Natural killer cell (primary cell): Measurements from ENCODE around the gene ERP27. TPM values are rescaled to one million over a fixed set of nuclear protein-coding genes. Genes with fewer than 3 reads are reported as not detected.

ENCODE experiments used
- ATAC-seq, 3 donors: fragments of 150-1000 bp in 2 of 3; fragments of 200-7000 bp in 1 of 3; cut with Tn5 transposase; 1 replicate in 1 of 3; 2 replicates in 2 of 3; pipeline ENCODE4 v1.10.0; 2021; ENCODE audit warnings: mild to moderate bottlenecking in 2 of 3, moderate library complexity in 2 of 3
- DNase-seq, 2 donors: peaks; one replicate each; pipeline versions ENCODE4 v3.0.0 to v3.0.0-alpha.2; 2013 to 2021; ENCODE audit warnings: mixed read lengths in 1 of 2
- H3K27ac ChIP-seq: one replicate; pipeline ENCODE4 v1.5.1; 2013; ENCODE audit warnings: mild to moderate bottlenecking, low read length
- H3K27me3 ChIP-seq: one replicate; pipeline ENCODE4 v1.6.1; 2013; ENCODE audit warnings: low read length; ENCODE audit not compliant: control insufficient read depth, insufficient read depth
- H3K36me3 ChIP-seq: one replicate; pipeline ENCODE4 v1.6.1; 2013; ENCODE audit warnings: low read length; ENCODE audit not compliant: control insufficient read depth, insufficient read depth
- H3K4me1 ChIP-seq: one replicate; pipeline ENCODE4 v1.6.1; 2013; ENCODE audit warnings: low read length; ENCODE audit not compliant: control insufficient read depth, insufficient read depth
- H3K4me3 ChIP-seq: one replicate; pipeline ENCODE4 v1.5.1; 2013; ENCODE audit warnings: low read length
- H3K9me3 ChIP-seq: one replicate; pipeline ENCODE4 v1.6.1; 2013; ENCODE audit warnings: low read length; ENCODE audit not compliant: control insufficient read depth, insufficient read depth
- H3K27ac Mint-ChIP-seq, 2 donors: one replicate each; pipeline ENCODE4 v1.8.0; 2022; ENCODE audit warnings: mild to moderate bottlenecking in 2 of 2, mixed read lengths in 2 of 2, moderate library complexity in 1 of 2
- H3K27me3 Mint-ChIP-seq, 2 donors: one replicate each; pipeline ENCODE4 v1.8.0; 2022; ENCODE audit warnings: low read depth in 2 of 2, mixed read lengths in 2 of 2
- H3K36me3 Mint-ChIP-seq: one replicate; pipeline ENCODE4 v1.8.0; 2022; ENCODE audit warnings: mixed read lengths
- H3K4me1 Mint-ChIP-seq, 2 donors: one replicate each; pipeline ENCODE4 v1.8.0; 2022; ENCODE audit warnings: mixed read lengths in 2 of 2
- H3K4me3 Mint-ChIP-seq: one replicate; pipeline ENCODE4 v1.8.0; 2022; ENCODE audit warnings: mild to moderate bottlenecking, moderate library complexity, mixed read lengths
- H3K9me3 Mint-ChIP-seq, 2 donors: one replicate each; pipeline ENCODE4 v1.8.0; 2022; ENCODE audit warnings: mixed read lengths in 2 of 2
- CTCF ChIP-seq: fragments of 200-600 bp; IDR thresholded peaks from one replicate; pipeline ENCODE4 v1.8.0; 2022; ENCODE audit warnings: antibody characterized with exemption
- WGBS: methylation state at CpG from one replicate; pipeline ENCODE4 v1.1.7; 2013; ENCODE audit warnings: missing lambda C conversion rate; ENCODE audit not compliant: insufficient coverage; 5-methylcytosine and 5-hydroxymethylcytosine counted together
- intact Hi-C: fragments of 100-400 bp; cut with micrococcal nuclease; formaldehyde crosslinking; loops from one replicate; pipeline ENCODE4 v1.14.2; 2022
- total RNA-seq, 4 donors: library from RNA; stranded (reverse); fragments of 120-200 nt in 1 of 4; gene quantifications; one replicate each; pipeline versions ENCODE4 v1.2.3 to v1.2.4, GENCODE V29; 2013 to 2022

Gene ERP27
- total RNA-seq, 3 donors from 2014 or later (not counting 1 experiment from before 2014, with no cell fraction given), result 9.8 to 15.2 (median 12.3) TPM

- Histone ChIP-seq H3K27me3 (no peaks in the 10 kb centered on the region), H3K36me3 (no peaks in the 10 kb centered on the region), H3K4me1 (no peaks in the 10 kb centered on the region), H3K9me3 (no peaks in the 10 kb centered on the region), H3K4me3 (no peak overlapping the region), H3K27ac (no peak overlapping the region)
- 85% methylated on average over 7 of the region's 7 CpGs for WGBS
- Mint-ChIP-seq H3K9me3 (no peaks in the 10 kb centered on the region), H3K4me3 (no peak overlapping the region), H3K27me3 (peaks cover 14 to 24% of the 10 kb centered on the region in 2 donors), H3K36me3 (no peaks in the 10 kb centered on the region), H3K27ac (no peak overlapping the region), H3K4me1 (no peaks in the 10 kb centered on the region)
- DNase-seq (no peak), ATAC-seq (no peak)
- TF ChIP-seq CTCF, result no peak
- intact Hi-C loops, result no loop called here
Observed at GRCh38 chr12:14892726-14893505, 45.4 kb downstream of the ERP27 start.

GRCh38 chr12:14890701-14891100 is 47.6 kb downstream of the ERP27 start:
- Histone ChIP-seq H3K36me3 (no peaks in the 10 kb centered on the region), H3K27me3 (peaks cover 5% of the 10 kb centered on the region), H3K4me3 (no peak overlapping the region), H3K27ac (no peak overlapping the region), H3K4me1 (peaks cover 6% of the 10 kb centered on the region), H3K9me3 (no peaks in the 10 kb centered on the region)
- Mint-ChIP-seq H3K4me1 (peaks cover 9 to 10% of the 10 kb centered on the region in 2 donors), H3K36me3 (no peaks in the 10 kb centered on the region), H3K27me3 (peaks cover 27 to 46% of the 10 kb centered on the region in 2 donors), H3K4me3 (no peak overlapping the region), H3K9me3 (no peaks in the 10 kb centered on the region), H3K27ac (no peak overlapping the region)
- DNase-seq (no peak), ATAC-seq (no peak)
- intact Hi-C loops, result no loop called here
- no peak for TF ChIP-seq CTCF
- 96% methylated on average over 5 of the region's 5 CpGs for WGBS

GRCh38 chr12:14886271-14886670 is 52.1 kb downstream of the ERP27 start:
- Mint-ChIP-seq H3K36me3 (no peaks in the 10 kb centered on the region), H3K27ac (no peak overlapping the region), H3K4me1 (peaks cover 23 to 24% of the 10 kb centered on the region in 2 donors), H3K4me3 (no peak overlapping the region), H3K27me3 (peaks cover 36 to 67% of the 10 kb centered on the region in 2 donors), H3K9me3 (no peaks in the 10 kb centered on the region)
- Histone ChIP-seq H3K4me3 (no peak overlapping the region), H3K9me3 (no peaks in the 10 kb centered on the region), H3K36me3 (no peaks in the 10 kb centered on the region), H3K4me1 (peaks cover 8% of the 10 kb centered on the region), H3K27ac (no peak overlapping the region), H3K27me3 (peaks cover 8% of the 10 kb centered on the region)
- ATAC-seq (no peak), DNase-seq (no peak)
- intact Hi-C loops, result no loop called here
- TF ChIP-seq CTCF, result no peak
- WGBS, result 76% methylated on average over 6 of the region's 6 CpGs
